ENCODE results near the gene SLC25A6.
"Not testable (repeated sequence)": the region's sequence is repeated elsewhere in the genome, so short reads cannot be mapped to it uniquely, and the experiment has no call there.

The SLC25A6 gene

GRCh38 chrX:1351981-1352714 lies 39.8 kb downstream of the SLC25A6 start:
- no peak for DNase-seq

DNA sequence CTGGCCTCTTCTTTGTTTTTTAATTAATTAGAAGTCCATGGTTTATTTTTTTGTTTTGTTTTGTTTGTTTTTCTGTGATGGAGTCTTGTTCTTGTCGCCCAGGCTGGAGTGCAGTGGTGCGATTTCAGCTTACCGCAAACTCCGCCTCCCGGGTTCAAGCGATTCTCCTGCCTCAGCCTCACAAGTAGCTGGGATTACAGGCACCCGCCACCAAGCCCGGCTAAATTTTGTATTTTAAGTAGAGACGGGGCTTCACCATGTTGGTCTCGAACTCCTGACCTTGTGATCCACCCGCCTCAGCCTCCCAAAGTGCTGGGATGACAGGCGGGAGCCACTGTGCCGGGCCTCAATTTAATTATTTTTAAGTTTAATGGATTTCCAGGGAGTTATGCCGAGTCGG lies 42.3 kb downstream of the SLC25A6 start:
- DNase-seq, result not testable (repeated sequence)

DNA sequence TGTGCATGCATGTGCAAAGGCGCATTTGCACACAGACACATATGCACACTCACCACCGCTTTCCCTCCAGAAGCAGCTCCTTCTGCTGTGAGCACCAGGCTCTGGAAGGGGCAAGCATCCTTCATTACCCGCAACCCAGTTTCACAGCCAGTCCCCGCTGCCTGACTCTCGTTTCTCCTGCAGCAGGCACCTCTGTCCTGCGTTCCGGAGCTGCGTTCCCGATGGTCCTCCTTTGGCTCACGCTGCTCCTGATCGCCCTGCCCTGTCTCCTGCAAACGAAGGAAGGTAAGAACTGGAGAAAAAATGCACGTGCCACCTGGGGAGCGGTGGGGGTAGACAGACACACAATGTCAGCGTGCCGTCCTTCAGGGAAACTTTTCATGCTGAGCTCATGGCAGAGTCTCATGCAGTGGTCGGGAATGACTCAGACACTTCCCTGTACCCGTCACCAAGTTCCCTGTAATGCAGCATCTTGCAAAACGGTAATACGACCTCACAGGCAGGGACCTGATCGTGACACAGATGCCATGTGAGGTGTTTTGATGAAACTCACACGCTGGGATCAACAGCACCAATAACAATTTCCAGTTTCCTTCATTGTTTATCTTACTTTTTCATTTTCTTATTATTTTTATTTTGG lies 50.2 kb downstream of the SLC25A6 start:
- no peak for DNase-seq

DNA sequence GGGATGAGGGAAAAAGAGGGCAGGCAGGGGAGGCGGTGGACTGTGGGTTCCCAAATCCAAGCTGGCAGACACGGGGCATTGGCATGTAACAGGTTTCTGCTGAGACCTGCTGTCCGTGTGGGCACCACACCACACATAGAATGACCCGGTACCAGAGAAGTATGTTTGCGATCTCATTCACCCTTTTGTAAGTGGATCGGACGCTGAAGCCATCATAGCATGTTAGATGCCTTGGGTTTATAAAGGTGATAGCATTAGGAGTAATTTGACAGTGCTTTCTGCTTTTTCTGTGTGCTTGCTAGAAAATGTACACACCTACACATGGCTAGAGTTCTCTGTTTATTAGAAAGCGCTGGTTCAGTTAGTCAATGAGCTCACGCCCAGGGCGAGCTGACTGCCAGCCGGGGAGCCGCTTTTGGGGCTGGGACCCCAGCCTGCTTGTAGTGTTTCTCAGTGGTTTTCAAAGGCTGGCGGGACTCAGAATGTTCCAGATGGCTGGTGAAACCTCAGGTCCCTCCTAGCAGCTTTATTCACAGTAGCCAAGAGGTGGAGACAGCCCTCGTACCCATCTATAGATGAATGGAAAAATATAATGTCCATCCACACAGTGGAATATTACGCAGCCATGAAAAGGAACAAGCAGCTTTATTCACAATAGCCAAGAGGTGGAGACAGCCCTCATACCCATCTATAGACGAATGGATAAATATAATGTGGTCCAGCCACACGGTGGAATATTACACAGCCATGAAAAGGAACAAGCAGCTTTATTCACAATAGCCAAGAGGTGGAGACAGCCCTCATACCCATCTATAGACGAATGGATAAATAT lies 54.7 kb downstream of the SLC25A6 start:
- no peak for DNase-seq

GRCh38 chrX:1336331-1336943 lies 55.5 kb downstream of the SLC25A6 start, which contains the start of gene IL3RA:
Gene IL3RA (plus strand): TSS chrX:1336785. CDS start chrX:1341766, 4,981 bp downstream.
- DNase-seq, result no peak
